Measurements from ENCODE around the gene RASAL2.

Gene RASAL2

DNA sequence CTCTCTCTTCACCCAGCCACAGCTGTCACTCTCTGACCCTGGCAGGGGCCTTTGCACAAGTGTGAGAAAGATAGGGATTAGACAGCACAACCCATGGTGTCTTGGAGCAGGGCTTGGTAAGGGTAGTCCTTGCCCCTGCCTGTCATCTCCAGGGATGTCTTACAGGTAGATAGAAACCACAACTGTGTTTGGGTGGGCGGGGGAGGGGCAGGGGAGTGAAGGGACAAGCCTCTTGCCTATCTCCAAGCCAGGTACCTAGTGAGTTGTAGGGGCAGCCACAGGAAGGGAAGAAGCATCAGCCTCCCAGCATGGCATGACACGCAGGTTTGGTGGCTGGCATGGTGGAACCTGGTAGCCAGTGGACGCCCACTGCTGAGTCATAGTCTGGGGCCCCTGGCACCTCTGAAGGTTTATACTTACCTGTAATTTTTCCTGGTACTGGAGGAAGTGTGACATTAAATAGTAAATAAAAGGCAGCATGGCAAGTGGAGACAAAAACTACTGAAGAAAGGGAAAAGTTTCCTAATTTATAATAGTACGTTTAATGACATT, 305.3 kb downstream of the RASAL2 start:
- DNase-seq = no peak

DNA sequence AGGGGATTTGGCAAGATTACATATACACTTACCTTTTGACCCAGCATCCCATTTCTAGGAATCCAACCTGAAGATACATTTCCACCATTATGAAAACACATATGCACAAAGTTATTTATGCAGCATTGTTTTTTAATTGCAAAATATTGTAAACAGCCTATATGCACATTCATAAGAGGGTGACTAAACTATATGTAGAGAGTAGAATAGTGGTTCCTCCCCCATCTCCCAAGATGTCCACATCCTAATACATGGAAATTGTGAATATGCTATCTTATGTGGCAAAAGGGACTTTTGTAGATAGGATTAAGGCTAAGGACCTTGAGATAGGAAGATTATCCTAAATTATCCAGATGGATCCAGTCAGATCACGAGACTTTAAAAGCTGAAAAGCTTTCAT, 311.2 kb downstream of the RASAL2 start:
- no peak for DNase-seq

DNA sequence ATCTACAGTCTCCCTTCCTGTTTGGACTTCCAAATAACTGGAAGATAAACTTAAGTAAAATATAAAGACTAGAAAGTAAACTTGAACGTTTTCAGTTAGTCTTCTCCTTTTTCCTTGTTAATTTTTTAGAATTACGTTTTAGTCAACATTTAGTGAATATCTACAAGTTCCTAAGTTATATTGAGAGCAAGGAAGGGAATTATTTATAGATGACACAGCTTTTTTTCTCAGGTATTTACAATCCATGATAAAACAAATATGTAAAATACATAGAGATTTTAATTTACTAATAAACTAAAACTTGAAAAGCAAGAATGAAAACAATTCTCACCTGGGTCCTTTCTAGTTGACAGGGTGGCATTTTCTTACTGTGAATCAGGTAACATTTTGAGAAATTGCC, 313.3 kb downstream of the RASAL2 start:
- no peak for DNase-seq

DNA sequence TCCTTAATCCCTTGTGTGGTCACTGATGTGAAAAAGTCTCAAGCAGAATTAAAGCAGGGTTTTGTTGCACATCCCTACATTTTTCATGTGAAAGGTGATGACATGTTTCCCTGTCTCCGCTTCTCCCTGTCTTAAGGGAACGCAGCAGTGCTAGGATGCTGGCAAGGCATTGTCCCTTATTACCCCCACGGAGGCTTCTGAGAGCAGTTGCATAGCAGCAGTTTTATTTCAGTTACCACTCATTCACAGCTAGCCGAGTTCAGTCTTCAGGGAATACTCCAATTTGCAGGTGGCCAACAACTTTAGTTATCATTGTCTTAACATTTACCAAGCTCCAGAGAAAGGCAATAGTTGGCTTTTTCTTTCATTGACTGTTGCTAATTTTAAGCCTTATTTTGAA, 313.8 kb downstream of the RASAL2 start:
- DNase-seq = no peak

DNA sequence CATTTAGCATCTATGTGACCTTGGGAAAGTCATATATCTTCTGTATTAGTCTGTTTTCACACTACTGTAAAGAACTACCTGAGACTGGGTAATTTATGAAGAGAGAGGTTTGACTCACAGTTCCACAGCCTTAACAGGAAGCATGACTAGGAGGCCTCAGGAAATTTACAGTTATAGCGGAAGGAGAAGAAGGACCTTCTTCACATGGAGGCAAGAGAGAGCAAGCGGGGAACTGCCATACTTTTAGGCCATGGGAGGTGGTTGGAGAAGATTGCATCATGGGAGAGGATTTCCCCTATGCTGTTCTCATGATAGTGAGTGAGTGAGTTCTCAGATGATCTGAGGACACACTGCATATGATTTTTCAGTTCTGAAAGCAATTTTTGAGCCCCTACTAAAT, 315.0 kb downstream of the RASAL2 start:
- DNase-seq = no peak

DNA sequence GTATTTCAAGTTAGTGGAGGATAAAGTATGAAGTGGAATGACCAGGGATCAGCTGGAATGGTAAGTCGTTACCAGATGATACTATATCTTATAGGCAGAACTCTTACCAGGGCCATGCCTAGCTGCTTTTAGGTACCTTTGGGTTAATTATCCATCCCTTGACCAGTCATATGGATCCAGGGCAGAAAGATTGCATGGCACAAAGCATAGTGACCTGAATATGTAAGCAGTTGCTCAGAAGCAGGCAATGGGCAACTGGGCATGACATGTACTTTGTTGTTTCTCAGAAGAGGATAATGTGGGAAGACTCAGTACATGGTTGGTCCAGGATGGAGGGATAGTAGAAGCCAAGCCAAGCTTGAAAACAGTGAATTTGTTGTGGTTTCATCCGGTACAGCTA, 315.6 kb downstream of the RASAL2 start:
- DNase-seq = no peak

DNA sequence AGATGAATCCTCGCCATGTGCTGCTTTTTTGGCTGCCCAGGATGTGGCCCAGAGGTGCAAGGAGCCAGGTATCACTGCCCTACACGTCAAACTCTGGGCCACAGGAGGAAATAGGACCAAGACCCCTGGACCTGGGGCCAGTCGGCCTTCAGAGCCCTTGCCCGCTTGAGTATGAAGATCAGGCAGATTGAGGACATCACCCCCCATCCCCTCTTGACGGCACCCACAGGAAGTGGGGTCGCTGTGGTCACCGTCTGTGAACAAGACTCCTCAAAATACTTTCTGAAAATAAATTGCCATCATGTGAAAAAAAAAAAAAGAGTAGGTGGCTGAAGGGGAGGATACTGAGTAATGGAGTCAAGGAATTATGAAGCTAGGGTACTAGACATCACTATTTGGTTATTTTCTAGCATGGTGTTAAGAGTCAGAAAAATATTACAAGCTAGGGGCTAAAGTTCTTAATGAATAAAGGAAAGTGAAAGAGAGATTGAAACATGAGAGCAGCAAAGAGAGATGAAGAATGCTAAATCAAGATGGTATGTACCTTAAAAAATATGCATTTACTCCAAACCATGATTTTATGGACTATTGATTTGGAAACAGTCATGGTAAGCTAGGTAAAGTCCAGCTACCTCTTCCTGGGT, 318.0 kb downstream of the RASAL2 start:
- no peak for DNase-seq

DNA sequence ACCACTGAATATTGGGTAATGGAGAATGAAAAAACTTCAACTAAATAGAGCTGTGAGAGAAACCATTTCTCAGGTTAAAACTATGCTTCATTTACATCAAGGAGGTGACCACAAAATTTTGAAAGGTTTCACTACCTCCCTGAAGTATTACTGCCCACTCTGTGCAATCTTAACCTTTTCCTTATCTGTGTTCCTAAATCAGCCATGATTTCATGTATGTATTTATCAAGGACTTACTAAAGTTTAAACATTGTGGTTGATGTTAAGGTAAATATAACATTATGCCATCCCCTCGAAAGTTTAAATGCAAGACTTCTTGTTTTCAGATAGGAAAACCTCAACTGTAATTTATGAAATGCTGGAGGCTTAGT, 318.5 kb downstream of the RASAL2 start:
- no peak for DNase-seq

DNA sequence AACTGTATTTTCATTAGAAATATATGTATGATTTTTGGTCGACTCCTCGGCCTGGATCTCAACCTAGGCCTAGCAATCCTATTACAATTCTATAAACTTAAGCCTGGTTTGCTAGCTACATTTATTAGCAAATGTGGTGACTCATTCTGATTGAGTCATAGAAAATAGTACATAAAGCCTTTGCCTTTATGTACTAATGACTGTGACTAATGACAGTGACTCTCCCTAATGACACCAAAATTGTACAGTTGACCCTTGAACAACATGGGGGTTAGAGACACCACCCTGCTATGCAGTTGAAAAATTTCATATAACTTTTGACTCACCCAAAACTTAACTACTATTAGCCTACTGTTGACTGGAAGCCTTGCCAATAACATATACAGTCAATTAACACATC, 324.0 kb downstream of the RASAL2 start:
- DNase-seq = no peak

DNA sequence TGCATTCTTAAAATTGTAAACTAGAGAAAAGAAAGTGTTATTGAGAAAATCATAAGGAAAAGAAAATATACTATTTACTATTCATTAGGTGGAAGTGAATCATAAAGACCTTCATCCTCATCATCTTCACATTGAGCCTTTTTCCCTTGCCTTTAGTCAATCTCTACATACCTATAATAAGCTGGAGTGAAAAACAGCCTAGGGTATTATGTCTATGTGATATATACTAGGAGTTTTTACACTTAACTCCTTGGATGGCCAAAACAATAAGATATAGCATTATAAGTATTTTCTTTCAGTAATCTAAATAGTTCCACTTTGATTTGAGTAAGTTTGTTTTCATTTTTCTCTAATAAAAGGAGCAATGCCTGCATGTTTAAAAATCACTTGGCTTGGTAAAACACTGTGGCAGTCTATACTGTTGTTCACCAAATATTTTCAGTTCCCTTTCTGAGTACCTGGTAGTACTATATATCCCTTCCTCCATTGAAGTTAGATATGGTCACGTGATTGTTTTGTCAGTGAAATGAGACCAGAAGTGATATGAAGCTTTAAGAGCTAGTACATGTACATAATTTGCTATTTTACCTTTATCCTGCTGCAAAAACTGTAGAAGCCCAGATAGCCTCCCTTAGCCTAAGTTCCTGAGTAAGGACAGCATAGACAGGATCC, 324.5 kb downstream of the RASAL2 start:
- DNase-seq = no peak

DNA sequence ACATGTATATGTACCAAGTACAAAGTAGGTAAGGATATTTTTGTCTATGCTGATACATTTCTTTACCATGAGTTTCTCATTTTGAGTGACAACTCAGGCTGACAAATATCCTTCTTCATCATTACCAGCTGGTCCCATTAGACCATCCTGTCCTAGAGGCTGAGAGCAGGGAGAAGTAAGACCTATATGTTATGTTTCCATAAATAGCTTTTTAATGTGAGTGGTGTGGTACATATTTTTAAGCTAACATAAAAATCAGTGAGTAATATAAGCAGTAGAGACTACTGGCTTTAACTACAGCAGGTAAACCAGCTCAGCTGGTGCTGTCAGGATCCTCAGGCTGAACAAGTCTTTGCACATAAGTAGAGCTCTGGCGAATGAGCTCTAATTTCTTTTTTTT, 340.5 kb downstream of the RASAL2 start:
- no peak for DNase-seq

DNA sequence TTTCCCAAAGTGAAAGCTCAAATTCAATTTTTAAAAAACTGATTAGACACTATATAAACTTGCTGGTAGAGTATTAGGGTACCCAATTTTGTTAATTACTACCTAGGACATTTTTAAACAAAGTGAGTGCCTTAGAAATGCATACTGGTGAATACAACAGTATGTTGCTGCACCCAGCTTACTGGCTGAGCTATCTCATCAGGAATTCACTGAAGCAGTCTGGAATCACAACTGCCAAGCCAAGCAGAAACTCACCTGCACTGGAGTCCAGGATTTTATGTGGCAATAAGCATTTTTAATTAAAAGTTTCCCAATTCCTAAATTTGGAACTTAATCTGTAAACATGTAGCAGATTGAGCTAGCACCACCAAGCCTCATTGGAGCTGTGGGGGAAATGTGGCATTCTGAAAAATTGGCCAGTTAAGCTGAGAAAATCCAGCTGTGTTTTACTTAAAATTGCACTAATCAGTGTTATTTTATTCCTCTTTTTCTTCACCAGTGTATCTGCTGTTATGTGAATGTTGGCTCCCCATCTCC, 341.1 kb downstream of the RASAL2 start:
- DNase-seq = no peak

DNA sequence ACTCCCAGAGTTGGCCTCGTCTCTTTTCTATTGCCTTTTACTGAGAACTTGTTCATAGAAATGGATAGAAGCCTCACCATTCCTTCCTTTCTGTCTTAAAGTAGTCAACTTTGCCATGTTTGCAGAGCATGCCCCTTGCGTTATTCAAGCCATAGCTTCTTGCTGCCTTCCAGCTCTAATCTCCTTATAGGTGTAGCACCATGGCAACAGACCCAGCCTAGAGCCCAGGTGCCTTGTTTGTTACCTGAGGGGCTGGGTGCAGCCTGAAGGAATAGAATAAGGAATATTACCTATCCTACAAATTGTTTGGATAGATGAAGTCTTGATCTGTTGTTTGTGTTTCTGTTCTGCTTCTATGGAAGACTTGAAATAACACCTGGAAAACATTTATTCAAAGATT, 343.0 kb downstream of the RASAL2 start:
- no peak for DNase-seq

DNA sequence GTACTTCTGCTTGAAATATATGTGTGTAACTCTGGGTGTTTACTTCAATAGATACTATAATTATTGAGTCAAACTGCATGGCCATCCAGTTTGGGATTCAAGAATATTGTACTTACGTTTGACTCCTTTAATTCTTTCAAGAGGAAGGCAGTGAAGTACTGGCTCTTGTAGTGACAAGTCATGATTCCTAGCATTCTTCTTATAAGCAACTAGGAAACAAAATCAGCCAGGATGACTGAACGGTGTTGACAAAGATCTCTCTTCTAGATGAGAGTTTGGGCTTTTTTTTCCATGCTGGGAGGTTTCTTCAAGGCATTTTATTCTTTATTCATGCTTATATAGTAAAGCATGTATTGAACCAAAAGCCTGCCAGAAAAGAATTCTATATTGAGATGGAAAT, 344.5 kb downstream of the RASAL2 start:
- no peak for DNase-seq

DNA sequence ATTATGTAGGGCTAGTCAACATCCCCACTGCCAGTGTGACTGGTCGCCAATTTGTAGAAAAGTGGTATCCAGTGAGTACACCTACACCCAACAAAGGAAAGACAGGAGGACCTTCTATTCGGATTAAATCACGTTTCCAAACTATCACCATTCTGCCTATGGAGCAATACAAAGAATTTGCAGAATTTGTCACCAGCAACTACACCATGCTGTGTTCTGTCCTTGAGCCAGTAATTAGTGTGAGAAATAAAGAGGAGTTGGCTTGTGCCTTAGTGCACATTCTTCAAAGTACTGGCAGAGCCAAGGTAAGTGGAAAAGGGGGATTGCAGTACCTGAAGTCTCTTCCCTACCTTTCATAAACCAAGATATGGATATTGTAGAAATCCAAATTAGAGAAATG, 349.0 kb downstream of the RASAL2 start:
- no peak for DNase-seq

DNA sequence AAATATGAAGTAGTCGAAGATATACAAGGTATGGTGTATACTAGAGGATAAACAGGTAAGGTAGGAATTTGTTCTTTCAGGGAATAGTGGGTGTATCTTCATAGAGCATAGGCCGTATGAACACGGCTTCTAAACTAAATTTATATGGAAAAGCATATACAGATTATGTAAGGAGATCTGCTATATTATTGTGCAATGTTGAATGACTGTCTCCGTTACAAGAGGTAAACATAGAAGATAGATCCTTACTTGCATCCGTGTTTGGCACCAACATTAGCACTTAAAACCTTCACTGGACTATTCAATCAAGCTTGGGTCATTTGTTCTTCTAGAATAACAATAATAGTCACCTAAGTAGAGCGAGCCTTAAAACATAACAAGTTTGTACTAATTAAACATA, 357.0 kb downstream of the RASAL2 start:
- no peak for DNase-seq

DNA sequence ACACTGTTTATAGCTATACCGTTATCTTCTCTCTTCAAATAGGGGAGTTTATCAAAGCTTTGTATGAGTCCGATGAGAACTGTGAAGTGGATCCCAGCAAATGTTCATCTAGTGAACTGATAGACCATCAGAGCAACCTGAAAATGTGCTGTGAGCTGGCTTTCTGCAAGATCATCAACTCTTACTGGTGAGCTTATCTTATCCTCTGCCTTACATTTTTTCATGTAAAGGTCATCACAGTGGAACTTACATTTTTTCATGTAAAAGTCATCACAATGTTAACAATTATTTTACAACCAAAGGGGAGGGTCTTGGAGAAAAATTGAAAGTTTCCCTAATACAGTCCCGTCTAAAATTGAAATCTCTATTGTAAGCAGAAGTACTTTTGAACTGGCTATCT, 357.6 kb downstream of the RASAL2 start:
- no peak for DNase-seq

DNA sequence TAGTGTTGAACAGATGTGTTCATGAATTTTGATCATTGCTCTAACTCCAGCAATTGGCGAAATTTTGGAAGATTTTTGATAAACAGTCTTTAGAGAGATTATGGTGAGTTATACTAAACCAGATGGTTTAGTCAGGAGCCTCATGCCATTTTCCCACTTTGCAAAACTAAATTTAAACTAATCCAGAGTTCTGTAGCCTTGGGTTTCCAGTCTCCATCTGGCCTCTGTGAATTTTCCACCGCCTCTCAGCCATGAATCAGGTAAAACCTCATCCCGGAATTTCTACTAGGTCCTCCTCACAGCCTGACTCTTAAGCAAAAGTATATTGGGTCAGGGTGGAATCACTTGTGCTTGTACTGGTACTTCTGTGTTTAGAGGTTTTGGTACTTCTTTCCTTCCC, 358.1 kb downstream of the RASAL2 start:
- DNase-seq = no peak

DNA sequence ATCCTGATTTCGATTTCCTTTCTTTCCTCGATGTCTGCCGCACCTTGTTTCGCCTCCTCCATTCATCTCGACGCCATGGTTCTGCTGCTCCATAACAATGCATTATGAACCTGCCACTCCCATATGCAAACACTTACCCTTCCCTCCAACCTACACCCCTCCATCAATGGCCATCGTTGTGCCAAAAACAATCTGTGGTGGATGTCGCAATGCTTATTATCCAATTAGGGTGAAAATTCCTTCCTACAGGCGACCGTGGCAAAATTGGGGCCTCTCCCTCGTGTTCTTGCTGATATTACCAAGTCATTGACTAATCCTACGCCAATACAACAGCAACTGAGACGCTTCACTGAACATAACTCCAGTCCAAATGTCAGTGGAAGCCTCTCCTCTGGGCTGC, 362.6 kb downstream of the RASAL2 start:
- no peak for DNase-seq

DNA sequence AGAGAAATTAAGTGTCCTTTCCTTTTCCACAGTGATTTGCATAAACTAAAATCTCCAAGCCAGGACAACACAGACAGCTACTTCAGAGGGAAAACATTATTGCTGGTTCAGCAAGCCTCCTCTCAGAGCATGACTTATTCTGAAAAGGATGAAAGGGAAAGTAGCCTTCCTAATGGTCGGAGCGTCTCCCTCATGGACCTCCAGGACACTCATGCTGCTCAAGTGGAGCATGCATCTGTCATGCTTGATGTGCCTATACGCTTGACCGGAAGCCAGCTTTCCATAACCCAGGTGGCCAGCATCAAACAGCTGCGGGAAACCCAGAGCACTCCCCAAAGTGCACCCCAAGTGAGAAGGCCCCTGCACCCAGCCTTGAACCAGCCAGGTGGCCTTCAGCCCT, 363.7 kb downstream of the RASAL2 start:
- DNase-seq = no peak

DNA sequence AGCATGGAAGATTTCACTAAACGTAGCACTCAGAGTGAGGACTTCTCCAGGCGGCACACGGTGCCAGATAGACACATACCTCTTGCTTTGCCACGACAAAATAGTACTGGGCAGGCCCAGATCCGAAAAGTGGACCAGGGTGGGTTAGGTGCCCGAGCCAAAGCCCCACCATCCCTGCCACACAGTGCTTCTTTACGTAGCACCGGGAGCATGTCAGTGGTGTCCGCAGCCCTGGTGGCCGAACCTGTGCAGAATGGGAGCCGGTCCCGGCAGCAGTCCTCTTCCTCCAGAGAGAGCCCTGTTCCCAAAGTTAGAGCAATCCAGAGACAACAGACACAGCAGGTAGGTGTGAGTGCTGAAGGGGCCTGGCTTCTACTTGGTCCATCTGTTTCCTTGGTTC, 364.3 kb downstream of the RASAL2 start:
- DNase-seq = no peak

DNA sequence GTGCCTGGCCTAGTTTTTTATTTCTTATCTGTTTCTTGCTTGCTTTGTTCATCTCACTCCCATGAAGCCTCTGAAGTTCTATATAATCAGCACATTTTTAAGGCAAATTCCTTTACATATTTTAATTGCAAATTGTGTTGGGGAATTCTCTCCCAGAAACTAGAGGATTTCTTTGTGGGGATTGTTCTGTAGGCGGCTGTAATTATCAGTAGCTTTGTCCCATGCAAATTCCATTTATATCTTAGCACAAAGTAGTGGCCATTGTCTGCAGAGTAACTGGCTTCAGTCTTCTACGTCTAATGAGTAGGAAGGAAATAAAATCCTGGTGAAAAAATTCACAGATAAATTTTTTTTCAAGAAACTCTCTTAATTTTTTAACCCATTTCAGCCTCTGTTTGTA, 367.2 kb downstream of the RASAL2 start:
- DNase-seq = no peak

DNA sequence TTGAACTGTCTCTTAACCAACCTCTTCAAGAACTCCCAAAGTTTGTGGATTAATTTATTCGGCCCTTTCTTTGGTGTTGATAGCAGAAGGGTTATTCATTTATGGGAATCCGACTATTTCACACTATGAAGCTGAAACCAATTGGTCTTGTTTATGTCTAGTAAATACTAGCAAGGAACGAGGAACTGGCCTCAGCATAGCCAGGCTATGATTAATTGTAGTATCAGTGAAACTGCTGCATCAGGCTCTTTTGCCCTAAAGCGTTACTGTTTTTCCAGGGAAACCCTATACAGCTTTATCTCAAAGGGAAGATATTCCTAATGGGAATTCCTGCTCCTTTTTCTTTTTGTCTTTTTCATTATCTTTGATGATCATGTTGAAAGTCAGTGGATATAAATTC, 367.8 kb downstream of the RASAL2 start:
- DNase-seq = no peak

DNA sequence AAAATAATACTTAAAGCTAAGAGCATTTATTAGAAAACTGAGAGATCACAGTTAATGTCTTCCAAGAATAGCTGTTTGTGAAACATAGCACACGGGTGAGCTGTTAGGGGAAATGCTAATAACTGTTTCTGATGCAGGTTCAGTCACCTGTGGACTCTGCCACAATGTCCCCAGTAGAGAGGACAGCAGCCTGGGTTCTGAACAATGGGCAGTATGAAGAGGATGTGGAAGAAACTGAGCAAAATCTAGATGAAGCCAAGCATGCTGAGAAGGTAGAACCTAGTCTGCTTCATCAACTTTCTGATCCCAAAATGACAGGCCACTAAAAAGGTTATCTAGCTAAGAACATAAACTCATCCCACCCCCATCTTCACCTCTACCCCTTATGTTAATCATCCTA, 370.2 kb downstream of the RASAL2 start:
- no peak for DNase-seq

DNA sequence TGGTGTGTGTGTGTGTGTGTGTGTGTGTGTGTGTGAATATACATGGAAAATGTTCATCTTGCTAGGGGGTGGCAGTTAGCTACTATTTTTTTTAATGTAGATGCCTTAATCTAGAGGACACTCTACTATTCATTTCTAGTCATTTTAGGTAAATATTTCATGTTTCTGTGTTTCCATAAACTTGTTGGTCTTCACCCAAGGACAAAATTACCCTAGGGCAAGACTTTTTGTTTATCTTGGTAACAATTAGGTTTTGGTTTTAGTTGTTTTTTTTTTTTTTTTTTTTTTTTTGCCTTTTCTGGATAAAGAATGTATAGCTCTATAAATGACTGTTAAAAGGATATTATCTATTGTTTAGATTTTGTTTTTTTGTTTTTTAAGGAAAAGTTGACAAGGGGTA, 370.7 kb downstream of the RASAL2 start:
- DNase-seq = no peak

All from activated effector memory CD4-positive, alpha-beta T cell treated with Interleukin-2 at 50 U/mL for 16 hours (primary cell).